HG03571 (cell line): ENCODE measurements around the gene GPRIN3.
A peak's percentile ranks its signal among the peaks of the same experiment; 100 is the strongest.

Experiments used
- ATAC-seq: cut with Tn5 transposase; IDR thresholded peaks from one replicate; pipeline ENCODE4 v1.9.1; 2021; ENCODE audit not compliant: unreplicated experiment

Gene GPRIN3

GRCh38 chr4:89293299-89293698, 14.3 kb downstream of the GPRIN3 start:
- ATAC-seq: no peak

DNA sequence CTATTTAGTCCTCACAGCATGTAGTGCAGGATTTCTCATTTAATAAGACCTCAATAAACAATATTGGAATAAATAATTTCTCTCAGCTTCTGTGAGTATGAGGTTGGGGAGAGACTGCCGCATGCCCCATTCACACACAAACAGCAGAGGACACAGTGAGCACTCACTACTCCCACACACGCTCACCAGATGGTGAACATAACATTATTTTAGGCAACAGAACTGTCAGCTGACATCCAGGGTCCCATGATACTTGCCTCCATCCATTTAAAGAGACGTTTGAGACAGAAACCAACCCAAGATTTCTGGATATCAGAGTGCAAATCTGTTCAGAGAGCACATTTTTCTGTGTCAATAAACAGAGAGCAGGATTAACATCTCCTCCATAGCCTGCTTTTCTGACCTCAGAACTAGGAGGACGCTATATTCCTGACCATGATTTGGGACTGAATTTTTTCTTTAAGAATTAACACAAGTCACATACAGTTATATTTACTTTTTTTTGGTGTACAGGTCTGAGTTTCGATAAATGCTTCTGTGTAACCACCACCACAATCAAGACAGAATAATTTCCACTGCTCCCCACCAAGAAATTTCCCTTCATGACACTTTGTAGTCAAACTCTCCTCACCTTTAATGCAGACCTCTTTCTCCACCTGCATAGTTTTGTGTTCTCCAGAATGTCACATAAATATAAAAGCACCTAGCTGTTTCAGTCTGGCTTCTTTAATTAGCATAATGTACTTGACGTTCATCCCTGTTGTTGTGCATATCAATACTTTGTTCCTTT, 16.7 kb downstream of the GPRIN3 start:
- ATAC-seq: no peak

GRCh38 chr4:89289312-89289711, 18.3 kb downstream of the GPRIN3 start:
- no peak for ATAC-seq

DNA sequence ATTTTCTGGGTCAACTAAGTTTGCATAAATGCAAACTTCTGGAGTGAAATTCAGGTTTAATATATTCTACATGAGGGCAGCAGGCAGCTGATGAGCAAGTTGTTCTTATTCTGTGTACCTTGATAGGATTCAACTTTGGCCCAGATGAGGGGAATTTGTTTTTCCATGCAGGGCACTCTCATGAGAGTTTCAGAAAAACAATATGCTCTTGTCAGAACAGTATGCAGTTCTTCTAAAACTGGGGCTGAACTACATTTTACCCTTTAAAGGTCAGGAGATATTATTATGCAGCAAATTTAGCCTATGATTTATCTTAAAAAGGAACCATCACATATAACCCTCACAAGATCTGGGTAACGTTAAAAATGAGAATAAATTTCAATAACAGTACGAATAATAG, 19.2 kb downstream of the GPRIN3 start:
- ATAC-seq: no peak

GRCh38 chr4:89287945-89288344, 19.7 kb downstream of the GPRIN3 start:
- ATAC-seq: no peak

GRCh38 chr4:89285745-89286144, 21.9 kb downstream of the GPRIN3 start:
- ATAC-seq: peak; percentile 79

- ATAC-seq: no peak
Measured at GRCh38 chr4:89284828-89285227, 22.8 kb downstream of the GPRIN3 start.

GRCh38 chr4:89284020-89284424, 23.6 kb downstream of the GPRIN3 start:
- ATAC-seq: no peak

GRCh38 chr4:89283226-89284009, 24.2 kb downstream of the GPRIN3 start:
- ATAC-seq: no peak

DNA sequence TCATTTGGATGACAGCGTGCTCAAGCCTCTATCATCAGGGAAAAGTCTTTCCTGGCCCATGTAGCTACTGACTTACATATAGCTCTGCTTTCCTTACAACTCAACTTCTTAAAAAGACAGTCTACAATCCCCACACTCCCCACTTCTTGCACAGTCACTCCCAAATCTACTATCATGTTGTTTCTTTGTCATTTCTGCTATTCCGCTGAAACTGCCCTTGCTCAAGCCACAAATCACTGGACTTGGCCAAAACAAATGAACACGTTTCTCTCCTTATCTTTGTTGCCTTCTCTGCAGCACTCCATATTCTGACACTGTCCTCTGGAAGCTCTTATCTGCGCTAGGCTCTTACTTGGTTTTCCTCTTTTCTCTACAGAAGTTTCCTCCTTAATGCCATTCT, 28.2 kb downstream of the GPRIN3 start:
- ATAC-seq: no peak

- no peak for ATAC-seq
Measured at GRCh38 chr4:89277412-89277811, 30.2 kb downstream of the GPRIN3 start.

DNA sequence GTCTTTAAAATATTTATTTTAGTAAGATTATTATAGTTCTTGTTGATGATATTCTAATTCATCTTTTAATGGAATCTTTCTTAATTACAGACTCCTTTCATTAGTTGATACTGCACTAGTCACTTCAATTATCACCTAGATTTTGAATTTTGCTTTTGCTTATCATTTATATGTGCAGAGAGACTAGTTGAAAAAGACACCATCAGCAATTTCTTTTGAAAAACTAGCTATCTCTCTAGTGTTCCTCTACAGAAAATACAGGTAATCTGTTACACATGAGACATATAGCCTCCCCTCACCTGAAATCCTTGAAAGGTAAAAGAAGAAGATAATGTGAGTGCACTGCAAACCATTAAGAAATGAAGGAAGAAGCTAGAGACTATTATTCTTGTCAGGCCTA, 31.3 kb downstream of the GPRIN3 start:
- no peak for ATAC-seq

- ATAC-seq: no peak
Measured at GRCh38 chr4:89275587-89275986, 32.0 kb downstream of the GPRIN3 start.

- ATAC-seq: no peak
Measured at GRCh38 chr4:89273741-89274141, 33.9 kb downstream of the GPRIN3 start.

DNA sequence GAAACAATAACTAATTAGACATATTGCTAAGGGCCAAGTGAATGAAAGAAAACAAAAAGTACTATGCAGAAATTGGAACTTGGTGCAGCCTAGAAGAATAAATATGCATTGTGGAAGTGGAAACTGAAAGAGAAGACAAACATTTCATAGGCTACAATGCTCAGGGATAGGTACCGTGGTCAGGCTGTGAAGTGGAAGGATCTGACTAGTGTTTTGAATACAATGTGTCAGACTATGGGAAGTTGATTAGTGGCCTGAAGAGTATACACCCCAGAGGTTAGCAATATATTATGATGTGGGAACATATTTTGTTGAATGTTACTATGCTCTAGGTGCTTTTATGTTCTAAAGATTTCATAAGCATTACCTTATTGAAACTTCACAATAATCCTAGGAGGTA, 36.8 kb downstream of the GPRIN3 start:
- no peak for ATAC-seq

DNA sequence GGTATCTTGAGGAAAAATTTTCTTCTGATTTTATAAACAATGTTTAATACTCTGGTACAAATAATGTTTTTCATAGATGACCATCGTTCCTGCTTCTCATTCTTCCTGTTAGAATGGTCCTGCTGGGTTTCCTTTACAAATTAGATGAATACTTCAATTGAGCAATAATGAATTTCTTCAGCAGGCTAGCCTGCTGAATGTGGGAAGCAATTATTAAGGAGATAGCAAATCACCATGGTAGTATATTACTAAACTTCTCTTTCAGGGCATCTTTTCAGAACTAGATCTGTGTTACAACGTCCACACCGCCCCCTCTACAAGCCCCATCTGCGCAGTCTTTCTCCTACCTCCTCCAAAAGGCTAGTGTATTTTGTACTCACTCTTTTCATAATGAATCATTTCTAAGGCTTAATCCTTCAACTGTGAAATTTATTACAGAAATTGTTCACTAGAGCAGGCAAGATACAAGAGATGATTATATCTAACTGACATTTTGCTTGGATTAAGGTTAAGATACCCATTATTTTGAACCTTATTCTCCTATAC, 38.4 kb downstream of the GPRIN3 start:
- ATAC-seq: no peak

DNA sequence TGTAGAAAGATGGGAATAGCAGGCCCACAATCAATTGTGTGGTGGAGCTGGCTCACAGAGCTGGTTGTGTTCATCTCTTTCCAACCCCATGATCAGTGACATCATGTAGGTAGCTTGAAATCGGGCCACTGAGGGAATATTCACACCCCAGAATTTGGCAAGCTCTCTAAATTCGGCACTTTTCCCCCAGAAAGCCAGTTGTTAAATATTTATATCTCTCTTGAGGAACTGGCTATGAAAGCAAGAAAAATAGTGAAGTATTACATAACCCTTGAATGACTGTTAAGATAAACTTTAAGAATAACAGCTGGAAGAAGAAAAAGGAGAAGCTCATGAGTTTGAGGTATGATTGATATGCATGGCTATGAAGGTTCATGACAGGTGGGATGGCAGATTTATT, 38.9 kb downstream of the GPRIN3 start:
- no peak for ATAC-seq

GRCh38 chr4:89267846-89268245, 39.8 kb downstream of the GPRIN3 start:
- no peak for ATAC-seq

GRCh38 chr4:89267392-89267791, 40.2 kb downstream of the GPRIN3 start:
- no peak for ATAC-seq

DNA sequence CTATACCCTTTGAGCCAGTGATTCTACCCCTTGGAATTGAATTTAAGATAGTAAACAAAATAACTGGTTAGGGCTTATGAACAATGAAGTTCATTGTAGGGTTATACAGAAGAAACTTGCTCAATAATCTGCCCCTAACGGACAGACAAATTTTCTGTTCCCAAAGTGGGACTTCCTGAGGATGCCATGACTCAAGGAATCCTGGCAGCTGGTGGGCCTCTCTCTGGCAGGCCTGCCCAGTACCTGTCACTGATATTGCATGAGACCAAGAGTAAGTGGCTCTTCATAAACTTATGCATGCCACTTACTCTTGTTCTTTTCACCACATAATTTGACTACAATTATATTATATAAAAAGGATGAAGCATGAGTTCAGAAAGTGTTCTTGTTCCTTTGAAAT, 41.5 kb downstream of the GPRIN3 start:
- ATAC-seq: no peak

DNA sequence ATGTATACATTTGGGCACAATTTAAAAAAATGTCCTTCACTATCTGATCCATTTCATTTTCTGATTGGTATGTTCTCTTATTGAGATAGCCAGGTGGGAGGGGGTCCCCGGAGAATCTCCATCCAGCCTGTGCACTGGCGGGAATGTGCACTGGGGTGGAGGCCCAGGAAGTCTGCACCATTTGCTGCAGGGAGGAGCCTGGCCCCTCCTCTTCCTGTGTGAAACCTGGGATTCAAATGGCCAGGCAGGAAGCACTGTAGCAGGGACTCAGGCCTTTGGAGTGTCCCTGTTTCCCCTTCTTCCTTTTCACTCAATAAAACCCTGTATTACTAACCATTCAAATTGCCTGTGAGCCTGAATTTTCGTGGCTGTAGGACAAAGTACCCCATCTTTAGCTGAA, 44.3 kb downstream of the GPRIN3 start:
- ATAC-seq: no peak
